Smooth muscle cell (in vitro differentiated cells): ENCODE data around the gene PRICKLE4. TPM values are rescaled to one million over a fixed set of nuclear protein-coding genes. Genes with fewer than 3 reads are reported as not detected.

ENCODE experiments used
- DNase-seq: peaks from one replicate; lab custom pipeline; 2025; ENCODE audit not compliant: unreplicated experiment; lab: John Stamatoyannopoulos, UW
- H2AFZ ChIP-seq: fragments of 200-600 bp; sonication (generic); 2 replicates; pipeline ENCODE4 v1.6.0; 2016; ENCODE audit warnings: antibody characterized with exemption, low read depth, mild to moderate bottlenecking
- H3F3A ChIP-seq: fragments of 200-600 bp; sonication (generic); 2 replicates; pipeline ENCODE4 v1.6.0; 2017; ENCODE audit warnings: antibody characterized with exemption, low read depth
- H3K27ac ChIP-seq: fragments of 200-600 bp; sonication (generic); 2 replicates; pipeline ENCODE4 v1.5.1; 2016; ENCODE audit warnings: low read depth, mild to moderate bottlenecking
- H3K27me3 ChIP-seq: fragments of 200-600 bp; sonication (generic); 2 replicates; pipeline ENCODE4 v1.6.1; 2016; ENCODE audit warnings: low read depth, mild to moderate bottlenecking
- H3K36me3 ChIP-seq: fragments of 200-600 bp; sonication (generic); 2 replicates; pipeline ENCODE4 v1.5.1; 2016; ENCODE audit warnings: low read depth
- H3K4me1 ChIP-seq: fragments of 200-600 bp; sonication (generic); 2 replicates; pipeline ENCODE4 v1.5.1; 2016; ENCODE audit warnings: low read depth
- H3K4me2 ChIP-seq: fragments of 200-600 bp; sonication (generic); 2 replicates; pipeline ENCODE4 v1.6.0; 2016; ENCODE audit warnings: mild to moderate bottlenecking
- H3K4me3 ChIP-seq: fragments of 200-600 bp; sonication (generic); 2 replicates; pipeline ENCODE4 v1.5.1; 2016; ENCODE audit warnings: mild to moderate bottlenecking
- H3K79me2 ChIP-seq: fragments of 200-600 bp; sonication (generic); 2 replicates; pipeline ENCODE4 v1.6.0; 2016; ENCODE audit warnings: low read depth, mild to moderate bottlenecking
- H3K9ac ChIP-seq: fragments of 200-600 bp; sonication (generic); 2 replicates; pipeline ENCODE4 v1.6.0; 2016; ENCODE audit warnings: low read depth
- H3K9me3 ChIP-seq: fragments of 200-600 bp; sonication (generic); replicated peaks from 2 replicates; pipeline ENCODE4 v1.5.1; 2016; ENCODE audit warnings: low read depth
- H4K20me1 ChIP-seq: fragments of 200-600 bp; sonication (generic); 2 replicates; pipeline ENCODE4 v1.6.0; 2016; ENCODE audit warnings: low read depth
- WGBS: methylation state at CpG from one replicate; pipeline ENCODE4 v1.1.7; 2016; ENCODE audit warnings: low lambda C conversion rate; 5-methylcytosine and 5-hydroxymethylcytosine counted together
- polyA plus RNA-seq: library from polyadenylated mRNA; unstranded; fragments of >200 nt; fragmentation: Nextera tagmentation; extraction: Ambion mirVana; gene quantifications from 2 replicates; pipeline ENCODE4 v1.2.1, GENCODE V29; 2016
- total RNA-seq: library from RNA; depleted of rRNA; stranded (reverse); fragments of >200 nt; gene quantifications from 2 replicates; pipeline ENCODE4 v1.2.3, GENCODE V29; 2014
- TF ChIP-seq, protein P1 (sequence below): fragments of 200-600 bp; sonication (generic); IDR thresholded peaks from 2 replicates; pipeline ENCODE4 v1.5.1; 2017; ENCODE audit warnings: borderline replicate concordance, mild to moderate bottlenecking, antibody characterized with exemption; ENCODE audit not compliant: insufficient read depth, poor library complexity, severe bottlenecking

The PRICKLE4 gene, protein sequence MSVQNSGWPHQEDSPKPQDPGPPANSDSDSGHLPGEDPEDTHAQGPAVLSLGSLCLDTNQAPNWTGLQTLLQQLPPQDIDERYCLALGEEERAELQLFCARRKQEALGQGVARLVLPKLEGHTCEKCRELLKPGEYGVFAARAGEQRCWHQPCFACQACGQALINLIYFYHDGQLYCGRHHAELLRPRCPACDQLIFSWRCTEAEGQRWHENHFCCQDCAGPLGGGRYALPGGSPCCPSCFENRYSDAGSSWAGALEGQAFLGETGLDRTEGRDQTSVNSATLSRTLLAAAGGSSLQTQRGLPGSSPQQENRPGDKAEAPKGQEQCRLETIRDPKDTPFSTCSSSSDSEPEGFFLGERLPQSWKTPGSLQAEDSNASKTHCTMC
- total RNA-seq, result 2.0 TPM in 1 of 2 replicates, not detected in the other
- 1.1 TPM in 1 of 2 replicates, not detected in the other for polyA plus RNA-seq

DNA sequence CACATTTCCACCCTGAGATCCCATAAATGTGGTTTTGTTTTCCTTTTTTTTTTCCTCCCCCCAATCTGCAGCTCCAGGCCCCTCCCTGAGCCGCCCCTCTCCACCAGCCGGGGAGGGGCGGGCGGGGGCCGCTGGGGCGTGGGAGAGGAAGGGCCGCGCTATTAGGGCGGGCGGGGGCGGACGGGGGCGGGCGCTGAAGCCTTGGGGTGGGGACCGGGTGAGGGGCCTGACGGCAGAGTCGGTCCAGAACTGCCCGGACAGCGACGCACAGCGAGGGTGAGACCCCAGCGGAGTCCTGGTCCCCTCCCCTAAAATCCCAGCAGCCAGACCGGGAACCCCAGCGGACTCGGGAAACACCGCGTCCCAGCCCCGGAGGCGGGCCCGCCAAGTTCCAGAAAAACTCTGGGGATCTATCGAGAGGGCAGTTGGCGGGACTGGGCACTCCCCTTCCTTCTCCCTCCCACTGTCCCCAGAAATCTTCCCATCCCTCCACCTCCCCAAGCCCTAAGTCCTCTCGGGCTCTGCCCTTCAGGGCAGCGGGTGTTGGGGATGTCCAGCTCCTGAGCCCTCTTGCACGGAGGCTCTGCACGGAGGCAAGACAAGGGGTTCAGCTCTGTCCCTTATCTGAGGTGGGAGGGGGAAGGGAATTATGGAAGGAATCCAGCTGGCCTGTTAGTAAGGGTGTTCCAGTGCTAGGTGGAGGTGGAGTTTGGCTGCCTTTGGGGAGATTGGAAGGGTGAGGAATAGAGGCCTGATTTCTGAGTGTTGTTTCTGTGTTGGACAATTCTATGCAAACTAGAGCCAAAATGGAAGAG is at the start of gene PRICKLE4:
Gene PRICKLE4, plus strand, starts transcription at position 232 of the 815 bp plus-strand sequence. CDS start 2,692 bp downstream, outside the sequence.
- H3K9ac ChIP-seq, result no peak within 1 kb of the TSS
- no peak within 1 kb of the TSS for H3K27ac ChIP-seq
- no peaks in the 10 kb centered on the region for H3K79me2 ChIP-seq

DNA sequence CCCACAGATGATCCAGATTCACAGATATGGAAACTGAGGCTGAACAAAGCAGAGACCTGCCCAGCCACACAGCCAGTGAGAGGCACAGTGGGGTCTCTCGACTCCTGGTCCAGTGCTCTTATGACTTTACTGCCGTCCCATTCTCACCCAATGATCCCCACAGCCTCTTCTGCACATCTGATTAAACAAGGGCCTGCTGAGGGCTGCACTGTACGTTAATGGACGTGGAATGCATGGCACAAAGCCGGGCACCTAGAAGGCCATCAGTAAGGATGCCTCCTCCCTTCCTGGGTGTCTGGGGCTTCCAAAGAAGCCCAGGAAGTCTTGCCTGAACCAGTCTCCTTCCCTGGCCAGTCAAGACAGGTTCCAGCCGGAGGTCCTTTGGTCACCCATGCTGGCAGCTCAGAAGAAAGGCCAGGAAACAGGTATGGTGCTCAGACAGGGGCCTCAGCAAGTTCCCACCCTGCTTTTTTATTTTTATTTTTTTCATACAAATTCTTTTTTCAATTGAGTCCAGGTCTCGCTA is 49.0 kb upstream of the PRICKLE4 start:
- no peaks in the 10 kb centered on the region for H3K9me3 ChIP-seq
- TF ChIP-seq, protein P1, sequence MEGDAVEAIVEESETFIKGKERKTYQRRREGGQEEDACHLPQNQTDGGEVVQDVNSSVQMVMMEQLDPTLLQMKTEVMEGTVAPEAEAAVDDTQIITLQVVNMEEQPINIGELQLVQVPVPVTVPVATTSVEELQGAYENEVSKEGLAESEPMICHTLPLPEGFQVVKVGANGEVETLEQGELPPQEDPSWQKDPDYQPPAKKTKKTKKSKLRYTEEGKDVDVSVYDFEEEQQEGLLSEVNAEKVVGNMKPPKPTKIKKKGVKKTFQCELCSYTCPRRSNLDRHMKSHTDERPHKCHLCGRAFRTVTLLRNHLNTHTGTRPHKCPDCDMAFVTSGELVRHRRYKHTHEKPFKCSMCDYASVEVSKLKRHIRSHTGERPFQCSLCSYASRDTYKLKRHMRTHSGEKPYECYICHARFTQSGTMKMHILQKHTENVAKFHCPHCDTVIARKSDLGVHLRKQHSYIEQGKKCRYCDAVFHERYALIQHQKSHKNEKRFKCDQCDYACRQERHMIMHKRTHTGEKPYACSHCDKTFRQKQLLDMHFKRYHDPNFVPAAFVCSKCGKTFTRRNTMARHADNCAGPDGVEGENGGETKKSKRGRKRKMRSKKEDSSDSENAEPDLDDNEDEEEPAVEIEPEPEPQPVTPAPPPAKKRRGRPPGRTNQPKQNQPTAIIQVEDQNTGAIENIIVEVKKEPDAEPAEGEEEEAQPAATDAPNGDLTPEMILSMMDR, result no peak
- peak overlapping the region; percentile 89 for H3K4me2 ChIP-seq
- H3K27me3 ChIP-seq, result no peaks in the 10 kb centered on the region
- H3K4me3 ChIP-seq, result peak overlapping the region; percentile 86
- no peak for DNase-seq
- H3K79me2 ChIP-seq, result peaks cover 21% of the 10 kb centered on the region
- no peaks in the 10 kb centered on the region for H3K36me3 ChIP-seq
- peaks cover 15% of the 10 kb centered on the region for H4K20me1 ChIP-seq
- WGBS, result 92% methylated on average over 7 of the region's 7 CpGs
- H3K27ac ChIP-seq, result no peak overlapping the region
- H3K9ac ChIP-seq, result no peak overlapping the region
- no peak overlapping the region for H2AFZ ChIP-seq
- peaks cover 18% of the 10 kb centered on the region for H3K4me1 ChIP-seq
- peaks cover 9% of the 10 kb centered on the region for H3F3A ChIP-seq

More for the DNA sequence above, at the start of gene PRICKLE4:
- H3K4me2 ChIP-seq, result peak within 1 kb of the TSS; percentile 95
- no peaks in the 10 kb centered on the region for H4K20me1 ChIP-seq
- H3F3A ChIP-seq, result no peaks in the 10 kb centered on the region
- TF ChIP-seq, protein P1, result no peak
- peaks cover 15% of the 10 kb centered on the region for H3K4me1 ChIP-seq
- H3K4me3 ChIP-seq, result peak within 1 kb of the TSS; percentile 55
- no peak for DNase-seq
- 2% methylated on average over 21 of the region's 36 CpGs for WGBS
- no peaks in the 10 kb centered on the region for H3K36me3 ChIP-seq
- peak within 1 kb of the TSS; percentile 45 for H2AFZ ChIP-seq
- no peaks in the 10 kb centered on the region for H3K9me3 ChIP-seq
- H3K27me3 ChIP-seq, result no peaks in the 10 kb centered on the region

DNA sequence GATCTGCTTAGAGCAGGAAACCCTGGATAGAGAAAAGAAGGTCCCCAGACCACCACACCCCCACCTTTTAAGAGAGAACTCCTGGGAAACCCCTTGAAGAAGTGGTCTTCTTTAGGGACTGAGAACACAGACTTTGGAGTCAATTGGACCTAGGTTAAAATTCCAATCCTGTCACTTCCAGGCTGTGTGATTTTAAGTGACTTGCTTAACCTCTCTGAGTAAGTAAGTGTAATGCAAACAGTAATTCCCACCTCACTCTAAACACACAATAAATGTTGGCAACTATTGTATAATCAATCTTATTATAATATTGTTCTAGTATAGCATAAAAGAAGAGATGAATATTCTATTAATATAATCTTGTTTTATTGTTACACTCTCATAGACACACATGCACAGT is 48.4 kb upstream of the PRICKLE4 start:
- Histone ChIP-seq H3K4me1 (peaks cover 18% of the 10 kb centered on the region), H3K79me2 (peaks cover 21% of the 10 kb centered on the region), H4K20me1 (peaks cover 15% of the 10 kb centered on the region), H3F3A (peaks cover 9% of the 10 kb centered on the region), H3K4me2 (peak overlapping the region; percentile 89), H3K9ac (no peak overlapping the region), H3K36me3 (no peaks in the 10 kb centered on the region), H3K27me3 (no peaks in the 10 kb centered on the region), H3K27ac (no peak overlapping the region), H3K4me3 (peak overlapping the region; percentile 86), H2AFZ (no peak overlapping the region), H3K9me3 (no peaks in the 10 kb centered on the region)
- DNase-seq, result no peak
- TF ChIP-seq, protein P1, result no peak
